Measurements from ENCODE around the gene LARGE2.

LARGE2 gene

DNA sequence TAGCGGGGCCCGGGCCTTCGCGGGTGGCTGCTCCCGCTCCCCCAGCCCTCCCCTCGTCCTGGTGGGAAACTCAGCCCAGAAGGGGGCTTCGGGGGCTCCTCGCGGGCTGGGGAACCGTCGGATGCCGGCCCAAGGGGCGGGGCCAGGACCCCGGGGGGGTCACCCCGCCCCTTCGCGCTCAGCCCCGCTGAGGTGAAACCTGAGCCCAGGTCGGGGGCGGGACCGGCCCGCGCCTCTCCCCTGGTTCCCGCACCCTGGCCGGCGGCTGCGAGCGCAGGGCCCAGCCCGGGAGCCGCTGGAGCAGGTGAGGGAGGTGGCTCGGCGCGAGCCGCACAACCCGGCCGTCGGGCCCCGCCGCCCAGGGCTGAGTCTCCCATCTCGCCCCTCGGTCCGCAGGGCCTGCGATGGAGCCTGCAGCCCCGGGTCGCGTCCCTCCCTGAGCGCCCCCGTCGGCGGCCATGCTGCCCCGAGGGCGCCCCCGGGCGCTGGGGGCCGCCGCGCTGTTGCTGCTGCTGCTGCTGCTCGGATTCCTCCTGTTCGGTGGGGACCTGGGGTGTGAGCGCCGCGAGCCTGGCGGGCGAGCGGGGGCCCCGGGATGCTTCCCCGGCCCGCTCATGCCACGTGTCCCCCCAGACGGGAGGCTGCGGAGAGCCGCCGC lies at the start of gene LARGE2:
TSS of gene LARGE2 (plus strand) at position 232 of the 658 bp plus-strand sequence. CDS start at position 459, 227 bp downstream.
- peak; percentile 32 for DNase-seq

DNA sequence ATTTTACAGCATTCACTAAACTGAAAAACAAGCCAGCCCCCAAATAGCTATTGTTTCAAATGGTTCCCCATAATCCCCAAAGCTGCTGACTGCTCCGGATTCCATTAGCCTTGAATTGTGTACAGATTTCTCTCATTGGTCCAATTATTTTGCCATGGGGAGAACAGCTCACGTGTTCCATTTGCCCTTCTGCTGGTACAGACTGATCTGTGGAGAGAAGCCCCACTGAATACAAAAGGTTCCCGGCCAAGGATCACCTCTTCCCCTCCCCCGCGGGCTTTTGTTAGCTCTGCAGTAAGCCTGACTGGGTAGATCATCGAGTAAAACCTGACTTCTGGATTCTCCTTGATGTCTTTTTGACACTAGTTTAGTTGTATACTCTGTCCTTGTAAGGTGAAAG lies 46.1 kb upstream of the LARGE2 start:
- DNase-seq: no peak

DNA sequence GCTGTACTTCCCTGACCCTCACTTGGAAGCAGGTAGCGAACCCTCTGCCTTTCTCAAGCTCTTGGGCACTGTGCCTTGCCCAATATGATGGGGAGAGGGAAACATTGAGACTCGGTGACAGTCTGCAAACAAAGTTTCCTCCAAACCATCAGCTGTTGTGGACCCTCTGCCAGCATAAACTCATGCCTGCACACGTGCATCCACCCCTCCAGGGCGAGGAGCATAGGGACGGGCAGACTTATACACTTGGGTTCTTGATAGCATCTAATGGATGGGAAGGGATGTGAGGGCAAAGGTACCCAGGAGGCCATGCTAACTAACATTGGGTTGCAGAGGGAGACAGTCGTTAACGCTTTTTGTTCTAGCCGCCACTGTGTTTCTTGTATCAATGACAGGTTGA lies 45.2 kb upstream of the LARGE2 start:
- DNase-seq: no peak

DNA sequence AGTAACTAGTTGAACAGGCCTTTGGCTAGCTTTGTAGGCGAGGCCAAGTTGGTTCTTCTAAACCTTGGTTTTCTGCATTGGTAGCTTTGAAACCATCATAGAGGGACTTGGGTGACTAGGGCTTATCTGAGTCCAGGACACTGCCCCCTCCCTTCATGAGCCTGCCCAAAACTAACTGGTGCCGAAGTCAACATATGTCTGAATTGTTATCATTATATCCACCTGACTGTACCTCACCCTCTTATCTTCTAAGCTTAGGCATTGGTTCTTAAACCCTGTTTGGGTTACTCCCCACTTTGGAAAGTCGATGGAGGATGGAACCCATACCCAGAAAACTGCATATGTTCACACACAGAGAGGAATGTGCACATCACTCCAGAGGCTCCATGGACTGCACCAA lies 44.6 kb upstream of the LARGE2 start:
- DNase-seq: no peak

DNA sequence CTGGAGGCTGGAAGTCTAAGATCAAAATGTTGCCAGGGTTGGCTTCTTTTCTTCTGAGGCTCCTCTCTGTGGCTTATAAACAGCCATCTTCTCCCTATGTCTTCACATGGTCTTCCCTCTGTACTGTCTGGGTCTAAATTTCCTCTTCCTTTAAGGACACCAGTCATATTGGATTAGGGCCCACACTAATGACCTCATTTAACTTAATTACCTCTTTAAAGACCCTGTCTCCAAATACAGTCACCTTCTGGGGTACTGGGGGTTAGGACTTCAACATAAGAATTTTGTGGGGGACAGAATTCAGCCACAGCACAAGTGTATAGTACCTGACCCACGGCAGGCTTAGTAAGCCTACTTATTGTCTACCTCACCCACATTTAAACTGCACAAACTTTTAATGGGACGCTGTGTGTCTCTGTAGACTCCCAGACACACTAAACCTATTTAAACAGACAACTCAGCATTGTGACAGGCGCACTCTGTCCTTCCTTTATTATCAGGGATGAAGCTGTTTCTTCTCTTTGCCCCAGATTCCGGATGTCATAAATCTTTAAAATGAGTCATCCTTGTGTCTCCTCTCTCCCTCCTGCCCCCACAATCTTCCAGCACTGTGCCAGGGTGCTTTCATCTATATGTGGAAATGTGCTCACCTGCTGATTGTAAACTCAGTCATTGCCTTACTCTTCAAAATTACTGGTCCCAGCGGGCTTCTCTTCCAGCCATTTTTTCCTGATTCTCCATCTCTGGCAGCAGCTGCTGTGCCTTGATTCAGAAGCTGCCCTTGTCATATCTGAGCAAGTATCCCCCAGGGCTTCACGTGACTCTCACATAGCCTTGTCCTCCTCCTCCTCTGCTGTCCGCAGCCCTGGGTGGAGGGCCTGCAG lies 42.4 kb upstream of the LARGE2 start:
- peak; percentile 66 for DNase-seq

DNA sequence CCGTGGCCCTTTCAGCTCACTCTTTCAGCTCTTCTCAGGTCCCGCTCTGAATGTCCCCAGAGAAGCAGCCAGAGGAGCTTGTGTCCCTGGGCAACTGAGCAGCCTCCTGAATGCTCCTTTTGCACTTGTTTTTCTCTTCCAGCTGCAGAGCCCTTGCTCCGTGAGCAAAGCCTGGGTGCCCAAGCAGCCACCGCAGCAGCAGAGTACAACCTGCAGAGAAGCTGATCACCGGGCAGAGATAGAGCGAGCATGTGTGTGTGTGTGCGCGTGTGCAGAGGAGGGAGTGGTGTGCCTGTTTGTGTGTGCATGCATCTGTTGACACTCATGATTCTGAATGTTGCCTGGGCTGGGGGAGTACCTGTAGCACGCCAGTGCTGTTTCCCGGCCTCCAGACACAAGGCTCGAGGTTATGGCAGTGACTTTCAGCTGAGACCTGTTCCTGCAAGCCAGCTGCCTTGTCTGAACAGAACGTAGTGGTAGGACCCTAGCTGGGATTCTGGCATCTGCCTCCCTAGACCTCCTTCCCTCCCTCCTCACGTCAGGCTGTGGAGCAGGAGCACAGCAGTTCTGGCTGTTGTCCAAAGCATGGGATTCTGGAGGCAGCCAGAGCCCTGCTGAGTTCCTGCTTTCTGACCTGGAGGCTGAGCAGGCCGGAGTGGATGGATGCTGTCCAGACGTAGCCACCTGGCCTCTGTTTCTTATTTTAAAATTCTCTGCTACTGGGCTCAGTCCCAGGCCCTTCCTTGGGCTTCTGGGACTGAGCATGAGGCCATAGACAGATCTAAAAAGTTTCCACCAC lies 41.5 kb upstream of the LARGE2 start:
- no peak for DNase-seq

DNA sequence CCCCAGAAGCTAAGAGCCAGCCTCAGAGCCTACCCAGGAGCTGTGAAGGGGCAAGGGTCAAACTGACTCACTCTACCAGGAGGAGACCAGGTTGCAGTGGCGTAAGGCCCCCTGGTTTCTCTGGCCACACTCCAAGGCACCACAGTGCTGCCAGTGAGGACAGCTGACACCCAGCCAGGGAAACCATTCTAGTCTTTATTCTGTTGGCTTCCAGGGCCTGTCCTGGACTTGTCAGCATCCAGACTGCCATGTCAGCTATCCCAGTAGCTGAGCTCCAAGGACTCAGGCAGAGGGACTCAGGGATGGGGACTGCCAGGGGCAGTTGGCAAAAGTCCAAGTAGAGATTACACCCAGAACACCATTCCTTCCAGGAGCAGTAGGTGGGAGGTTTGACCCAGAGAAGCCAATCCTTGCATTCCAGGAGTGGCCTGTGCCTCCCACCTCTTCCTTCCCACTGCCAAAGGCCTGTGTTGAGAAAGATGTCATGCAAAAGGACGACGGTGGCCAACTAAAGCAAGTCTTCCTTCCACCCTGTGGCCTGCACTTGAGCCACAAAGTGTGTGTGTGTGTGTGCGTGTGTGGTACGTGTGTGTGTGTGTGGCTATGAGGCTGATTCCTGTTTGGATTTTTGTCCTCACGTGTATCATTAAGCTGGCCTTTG lies 40.6 kb upstream of the LARGE2 start:
- no peak for DNase-seq

DNA sequence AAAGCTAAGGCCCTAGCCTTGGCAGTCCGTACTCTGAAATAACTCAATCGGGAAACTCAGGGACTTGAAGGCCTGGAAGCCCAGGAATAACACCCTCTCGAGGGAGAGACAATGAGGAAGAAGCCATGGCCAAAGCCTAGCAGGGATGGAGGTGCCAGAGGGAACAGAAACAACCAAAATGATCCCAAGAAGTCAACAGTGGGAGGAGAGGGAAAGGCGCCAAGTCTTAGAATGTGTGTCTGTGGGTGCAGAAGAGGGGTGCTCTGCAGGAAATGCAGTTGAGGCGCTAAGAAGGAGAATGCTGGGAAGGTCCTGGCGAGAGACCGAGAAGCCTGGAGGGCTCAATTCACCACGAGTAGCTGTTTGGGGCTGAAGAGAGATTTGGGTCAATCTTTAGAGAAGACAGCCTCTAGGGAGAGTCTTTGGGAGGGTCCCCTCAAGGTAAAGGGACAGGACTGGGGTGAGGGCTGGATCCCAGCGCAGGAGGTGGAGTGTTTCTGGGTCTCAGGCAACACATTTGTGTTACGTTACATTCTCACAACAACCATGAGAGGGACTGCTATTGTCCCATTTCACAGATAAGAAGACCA lies 37.8 kb upstream of the LARGE2 start:
- no peak for DNase-seq

DNA sequence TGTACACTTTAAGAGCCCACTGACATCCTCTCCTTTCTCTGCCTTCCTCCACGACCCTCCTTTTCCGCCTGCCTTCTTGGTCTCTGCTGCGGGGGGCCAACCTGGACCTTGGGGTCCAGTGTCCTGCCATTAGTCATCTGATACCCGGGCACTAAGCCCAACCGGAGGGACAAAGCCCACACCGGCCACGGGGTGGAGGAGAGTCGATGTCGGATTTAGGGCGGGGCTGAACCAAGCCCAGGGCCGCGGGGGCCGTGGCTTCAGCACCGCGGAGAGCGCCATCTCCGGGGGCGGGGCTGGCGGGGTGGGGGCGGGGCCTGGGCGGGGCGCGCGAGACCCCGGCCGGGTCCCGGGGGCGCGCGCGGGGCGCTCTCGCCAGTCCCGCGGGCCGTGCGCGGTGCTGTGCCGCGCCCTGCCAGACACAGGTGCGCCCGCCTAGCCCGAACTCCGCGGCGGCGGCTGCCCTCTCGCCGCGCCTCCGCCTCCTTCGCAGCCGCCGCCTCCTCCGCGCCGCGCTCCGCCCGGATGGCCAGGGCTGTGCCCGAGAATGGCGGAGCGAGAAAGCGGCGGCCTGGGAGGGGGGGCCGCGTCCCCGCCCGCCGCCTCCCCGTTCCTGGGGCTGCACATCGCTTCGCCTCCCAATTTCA lies 37.1 kb upstream of the LARGE2 start, which contains the start of gene MAPK8IP1:
TSS of gene MAPK8IP1 (plus strand) at position 378 of the 647 bp plus-strand sequence. CDS start at position 548, 170 bp downstream.
- DNase-seq: peak; percentile 37

DNA sequence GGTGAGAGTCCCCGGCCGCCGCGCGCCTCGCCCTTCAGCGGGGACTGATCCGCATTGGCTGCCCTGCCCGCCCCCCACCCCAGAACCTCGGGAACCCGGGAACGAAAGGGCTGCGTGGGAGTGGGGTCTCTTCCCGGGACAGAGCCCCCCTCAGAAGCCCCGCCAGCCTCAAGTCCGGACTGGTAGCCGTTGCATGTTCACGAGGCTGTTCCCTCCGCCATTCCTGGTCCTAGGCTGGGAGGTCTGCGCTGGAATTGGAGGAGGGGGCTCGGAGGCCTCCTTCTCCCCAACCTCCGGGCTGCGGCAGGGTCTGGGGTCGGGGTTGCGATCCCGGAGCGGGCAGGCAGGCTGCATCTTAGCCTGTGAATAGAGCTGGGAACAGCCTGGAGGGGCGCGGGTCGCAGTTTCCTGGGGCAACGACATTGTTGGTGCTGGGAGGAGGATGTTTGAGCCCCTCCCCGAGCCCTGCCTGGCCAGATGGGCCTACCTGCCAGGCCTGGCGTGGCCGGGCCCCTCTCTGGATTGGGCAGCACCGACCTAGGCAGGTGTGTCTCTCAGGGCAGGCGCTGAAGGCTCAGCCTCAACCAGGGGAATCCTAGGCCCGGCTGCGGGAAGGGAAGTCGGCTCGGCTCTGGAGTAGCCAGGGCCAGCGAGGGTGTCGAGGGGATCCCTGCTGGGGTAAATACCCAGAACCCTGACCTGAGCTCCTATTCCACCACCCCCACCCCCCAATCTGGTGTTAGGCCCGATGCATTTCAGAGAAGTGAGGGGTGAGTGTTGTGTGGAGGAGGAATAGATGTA lies 36.3 kb upstream of the LARGE2 start:
- DNase-seq: no peak

DNA sequence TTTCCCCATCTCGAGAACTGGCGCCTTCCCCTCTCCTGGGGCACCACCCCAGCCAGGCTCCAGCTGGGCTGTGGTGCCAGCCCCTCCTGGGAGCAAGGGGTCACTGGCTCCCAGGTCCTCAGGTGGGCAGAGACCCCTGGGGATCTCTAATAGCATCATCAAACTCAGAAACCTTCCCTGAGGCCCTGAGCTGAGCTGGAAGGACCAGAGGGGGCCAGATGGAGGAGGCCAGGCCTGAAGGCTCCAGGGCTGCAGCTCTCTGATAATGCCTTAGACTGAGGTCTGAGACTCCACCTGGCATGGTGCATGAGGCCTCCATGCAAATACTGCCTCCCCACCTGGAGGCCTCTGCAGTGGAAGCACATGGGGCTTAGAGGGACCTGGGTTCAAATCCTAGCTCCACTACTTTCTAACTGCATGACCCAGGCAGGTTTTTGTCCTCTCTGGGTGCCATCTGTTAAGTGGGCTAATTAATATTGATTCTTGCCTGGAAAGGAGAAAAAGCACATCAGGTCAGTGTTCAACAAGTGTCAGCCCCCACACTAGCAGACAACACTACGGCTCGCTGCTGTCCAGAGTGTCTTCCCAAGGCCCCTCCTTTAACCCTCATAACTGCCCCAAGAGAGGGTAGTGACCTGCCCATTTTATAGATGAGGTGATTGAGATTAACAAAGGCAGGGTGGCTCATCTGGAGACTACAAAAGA lies 35.5 kb upstream of the LARGE2 start:
- no peak for DNase-seq

DNA sequence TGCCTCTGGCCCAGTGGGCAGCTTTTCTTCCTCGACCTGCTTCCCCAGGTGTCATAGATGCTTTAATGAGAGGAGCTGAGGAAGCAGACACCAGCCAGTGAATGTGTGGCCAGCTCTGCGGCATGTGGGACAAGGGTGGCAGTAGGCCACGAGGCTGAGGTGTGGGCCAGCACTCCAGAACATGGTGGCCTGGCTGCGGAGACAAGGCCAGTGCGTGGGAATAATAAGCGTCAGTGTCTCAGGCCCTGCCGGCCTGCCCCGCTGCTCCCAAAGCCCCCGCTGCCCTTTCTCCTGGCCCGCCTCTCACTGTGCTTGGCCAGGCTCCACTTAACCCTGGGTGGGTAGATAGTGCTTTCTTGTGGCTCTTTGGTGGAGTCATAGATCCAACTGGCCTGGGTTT lies 34.9 kb upstream of the LARGE2 start:
- DNase-seq: no peak

DNA sequence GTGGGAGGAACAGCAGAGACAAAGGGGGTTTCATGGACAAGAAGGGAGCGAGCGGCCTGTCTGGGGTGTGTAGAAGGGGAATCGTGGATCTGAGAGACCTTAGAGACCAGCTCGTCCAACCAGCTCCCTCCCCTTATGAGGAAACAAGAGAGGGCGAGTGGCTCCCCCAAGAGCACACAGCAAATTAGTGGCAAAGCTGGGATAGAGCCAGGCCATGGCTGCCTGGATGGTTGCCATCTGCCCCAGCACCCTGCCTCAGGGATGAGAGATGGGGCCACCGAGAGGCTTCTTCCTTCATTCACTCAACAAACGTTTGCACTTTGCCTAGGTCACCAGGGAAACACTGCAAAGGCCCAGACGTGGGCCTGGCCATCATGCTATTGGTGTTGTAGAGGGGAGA lies 32.9 kb upstream of the LARGE2 start:
- no peak for DNase-seq

DNA sequence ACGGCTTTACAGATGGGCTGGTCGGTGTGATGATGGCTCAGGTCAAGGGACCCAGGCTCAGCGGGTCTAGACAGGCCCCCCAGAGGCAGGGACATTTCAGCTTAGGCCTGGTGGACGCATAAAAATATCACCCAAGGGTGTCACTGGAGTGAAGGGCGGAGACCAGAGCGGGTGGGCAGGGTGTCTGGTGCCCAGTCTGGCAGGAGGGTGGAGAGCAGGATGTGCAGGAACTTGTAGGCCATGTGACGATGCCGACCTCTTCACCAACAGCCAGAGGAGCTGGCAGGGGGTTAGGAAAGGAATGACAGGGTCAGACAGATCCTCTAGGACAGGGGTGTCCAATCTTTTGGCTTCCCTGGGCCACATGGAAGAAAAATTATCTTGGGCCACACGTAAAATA lies 32.5 kb upstream of the LARGE2 start:
- DNase-seq: no peak

DNA sequence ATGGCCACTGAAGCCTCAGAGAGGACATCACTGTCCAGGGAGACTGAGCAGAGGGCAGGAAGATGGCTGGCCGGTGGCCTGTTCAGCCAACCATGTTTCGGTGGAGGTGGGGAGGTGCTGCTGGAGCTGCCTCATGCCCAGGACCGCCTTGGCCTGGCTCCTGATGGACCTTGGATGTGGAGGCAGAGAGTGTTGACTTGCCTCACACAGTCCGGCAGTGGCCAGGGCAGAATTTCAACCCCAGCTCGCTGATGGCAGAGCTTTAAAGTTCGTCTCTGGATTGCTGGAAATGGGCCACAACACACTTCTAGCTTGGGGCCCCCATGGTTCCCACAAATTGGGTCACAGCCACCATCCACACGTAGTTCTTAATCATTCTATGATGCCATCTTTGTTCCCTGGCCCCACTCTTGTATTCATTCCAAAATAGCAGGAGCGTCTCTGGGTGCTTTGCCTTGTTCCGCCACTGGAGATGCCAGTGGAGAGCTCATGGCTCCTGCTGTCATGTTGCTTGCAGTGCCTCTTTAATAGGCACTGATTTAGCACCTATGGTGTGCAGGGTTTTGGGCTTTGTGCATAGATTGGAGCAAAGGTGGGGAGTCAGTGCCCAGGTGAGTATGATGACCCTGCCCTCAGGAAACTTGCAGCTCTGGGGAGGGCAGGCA lies 31.4 kb upstream of the LARGE2 start:
- no peak for DNase-seq

DNA sequence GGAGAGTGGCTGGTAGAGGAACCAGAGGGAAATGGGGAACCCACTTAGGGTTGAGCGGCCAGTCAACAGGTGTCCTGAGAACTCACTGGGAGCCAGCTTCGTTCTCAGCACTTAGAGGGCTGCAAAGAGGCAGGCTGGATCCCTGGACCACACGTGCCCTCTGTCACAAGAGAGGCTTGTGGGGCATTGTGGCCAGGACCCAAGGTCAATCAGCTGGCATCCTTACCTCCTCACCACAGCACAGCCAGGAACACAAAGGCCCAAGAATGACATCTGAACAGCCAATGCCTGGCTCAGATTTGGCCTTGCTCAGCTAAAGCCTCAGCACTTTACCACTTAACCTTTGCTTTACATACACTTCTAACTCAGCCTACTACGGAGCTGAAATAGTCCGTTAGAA lies 29.6 kb upstream of the LARGE2 start:
- DNase-seq: no peak

DNA sequence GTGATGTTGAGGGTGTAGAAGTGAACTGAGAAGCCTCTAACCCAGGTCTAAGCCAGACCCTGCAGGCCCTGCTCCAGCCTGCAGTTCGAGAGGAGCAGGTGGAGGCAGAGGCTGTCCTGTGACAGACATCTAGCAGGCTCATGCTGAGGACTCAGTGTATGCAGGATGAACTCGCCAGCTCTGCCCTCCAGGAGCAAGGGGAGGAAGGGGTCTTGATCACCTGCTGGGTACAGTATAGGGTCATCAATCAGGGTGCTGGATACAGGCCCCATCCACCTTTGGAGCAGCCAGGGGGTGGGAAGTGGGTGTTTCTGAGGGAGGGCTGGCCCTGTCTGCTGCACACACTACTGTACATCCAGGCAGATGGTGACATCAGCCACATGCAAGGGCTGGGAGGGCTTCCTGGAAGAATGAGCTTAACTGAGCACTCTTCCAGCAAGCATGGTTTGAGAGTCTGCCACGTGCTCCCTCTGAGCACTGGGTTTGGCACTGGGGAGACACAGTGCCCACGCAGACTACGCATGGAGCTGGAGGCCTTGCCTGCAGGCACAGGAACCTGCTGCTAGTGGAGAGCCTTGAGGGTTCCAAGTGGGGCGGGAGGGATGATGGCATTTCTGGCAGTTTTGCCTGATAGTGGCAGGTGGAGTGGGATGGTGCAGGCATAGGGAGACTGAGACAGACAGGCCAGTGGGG lies 27.8 kb upstream of the LARGE2 start:
- DNase-seq: no peak

DNA sequence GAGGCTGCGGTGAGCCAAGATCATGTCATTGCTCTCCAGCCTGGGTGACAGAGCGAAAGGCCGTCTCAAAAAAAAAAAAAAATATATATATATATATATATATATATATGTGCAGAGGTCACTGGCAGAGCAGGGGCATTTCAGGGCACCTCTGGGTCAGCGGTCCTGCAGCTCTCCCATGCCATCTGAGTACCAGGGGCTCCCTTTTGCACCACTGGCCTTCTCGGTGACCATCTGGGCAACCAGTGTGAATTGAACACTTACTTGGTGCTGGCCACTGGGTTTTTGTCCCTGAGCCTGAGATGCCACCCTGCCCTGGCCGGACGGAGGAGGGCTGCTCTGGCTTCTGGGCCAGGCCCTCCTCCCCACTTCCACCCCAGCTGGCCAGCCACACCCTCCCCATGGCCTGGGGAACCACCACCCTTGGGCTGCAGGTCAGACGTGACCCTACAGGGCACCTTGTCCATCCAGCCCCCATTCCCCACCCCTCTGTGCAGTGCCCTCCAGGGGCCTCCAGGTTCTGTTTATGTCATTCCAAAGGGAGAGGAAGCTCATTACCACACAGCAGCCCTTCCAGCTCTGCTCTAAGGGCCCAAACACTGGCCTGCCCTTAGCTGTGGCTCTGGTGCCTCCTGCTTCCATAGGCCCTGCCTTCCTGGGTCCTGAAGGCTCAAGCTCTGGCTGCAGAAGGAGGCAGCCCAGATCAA lies 26.8 kb upstream of the LARGE2 start:
- DNase-seq: no peak

Data from NCI-H226 (cell line).